Neuron (in vitro differentiated cells): ENCODE results near the gene TIMM13.
"Not testable (repeated sequence)": the region's sequence is repeated elsewhere in the genome, so short reads cannot be mapped to it uniquely, and the experiment has no call there.

Experiments used
- H2AFZ ChIP-seq: one replicate; pipeline ENCODE4 v1.6.1; 2013; ENCODE audit warnings: low read depth, mild to moderate bottlenecking, inconsistent platforms, low read length, moderate library complexity
- H3K27me3 ChIP-seq: one replicate; pipeline ENCODE4 v1.6.1; 2013; ENCODE audit warnings: low read length; ENCODE audit not compliant: insufficient read depth
- H3K36me3 ChIP-seq: one replicate; pipeline ENCODE4 v1.6.1; 2013; ENCODE audit warnings: low read length; ENCODE audit not compliant: insufficient read depth
- H3K4me1 ChIP-seq: one replicate; pipeline ENCODE4 v1.6.1; 2013; ENCODE audit warnings: low read length; ENCODE audit not compliant: insufficient read depth
- H3K4me3 ChIP-seq: 2 replicates; pipeline ENCODE4 v1.5.1; 2013; ENCODE audit warnings: mild to moderate bottlenecking, low read length, moderate library complexity
- H3K9me3 ChIP-seq: one replicate; pipeline ENCODE4 v1.6.1; 2013; ENCODE audit warnings: low read length

TIMM13 gene

DNA sequence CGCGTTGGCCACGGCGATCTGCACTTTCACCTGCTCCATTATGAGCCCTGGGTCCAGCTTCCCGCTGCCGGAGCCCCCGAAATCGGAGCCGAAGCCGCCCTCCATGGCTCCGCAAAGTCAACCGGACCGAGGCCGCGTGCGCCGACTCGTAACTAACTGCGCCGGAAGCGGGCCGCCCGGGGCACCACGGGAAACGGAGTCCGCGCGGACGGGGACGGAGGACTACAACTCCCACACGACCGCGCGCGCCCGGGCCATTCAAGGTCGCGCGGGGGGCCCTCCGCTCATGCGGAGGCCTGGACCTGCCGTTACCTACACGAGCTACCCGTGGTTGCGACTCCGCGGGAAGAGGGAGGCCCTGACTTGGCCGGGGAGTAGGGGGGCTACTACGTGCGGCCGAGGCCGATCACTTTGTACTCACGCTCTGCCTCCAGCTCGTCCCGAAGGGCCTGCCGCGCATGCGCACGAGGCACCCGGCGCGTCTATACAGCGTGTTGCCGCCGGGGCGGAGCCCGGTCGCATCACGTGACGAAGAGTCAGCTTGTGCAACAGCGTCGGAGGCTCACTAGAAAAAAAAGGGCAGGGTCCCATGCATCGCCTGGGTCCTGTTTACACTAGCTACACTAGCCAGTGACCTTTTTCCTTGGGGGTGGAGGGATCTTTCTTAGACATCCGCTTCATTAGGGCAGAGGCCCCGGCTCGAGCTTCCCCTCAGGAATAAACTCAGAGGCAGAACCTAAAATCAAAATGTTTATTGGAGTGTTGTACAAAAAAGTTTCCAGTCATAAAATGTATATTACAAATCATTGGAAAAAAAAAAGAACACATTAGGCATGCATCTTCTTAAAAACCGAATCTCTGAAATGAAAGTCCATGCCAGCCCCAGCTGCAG, at the start of gene TIMM13:
TIMM13 (minus strand) TSS at position 158 of the 892 bp plus-strand sequence; CDS start at position 105, 53 bp downstream.
- no peaks in the 10 kb centered on the region for H3K9me3 ChIP-seq
- H2AFZ ChIP-seq: peak within 1 kb of the TSS; percentile 30
- peaks cover 28% of the 10 kb centered on the region for H3K36me3 ChIP-seq
- H3K4me3 ChIP-seq: peak within 1 kb of the TSS; percentile 86
- peaks cover 19% of the 10 kb centered on the region for H3K4me1 ChIP-seq
- no peaks in the 10 kb centered on the region for H3K27me3 ChIP-seq

- peaks cover 22% of the 10 kb centered on the region for H3K4me1 ChIP-seq
- peak overlapping the region; percentile 78 for H3K4me3 ChIP-seq
- no peaks in the 10 kb centered on the region for H3K9me3 ChIP-seq
- H3K27me3 ChIP-seq: no peaks in the 10 kb centered on the region
- no peaks in the 10 kb centered on the region for H3K36me3 ChIP-seq
- H2AFZ ChIP-seq: no peak overlapping the region
Measured at GRCh38 chr19:2476451-2477140, 49.2 kb upstream of the TIMM13 start.

- Histone ChIP-seq H3K4me1 (peaks cover 22% of the 10 kb centered on the region), H2AFZ (no peak within 1 kb of the TSS), H3K9me3 (no peaks in the 10 kb centered on the region), H3K36me3 (no peaks in the 10 kb centered on the region), H3K27me3 (no peaks in the 10 kb centered on the region), H3K4me3 (peak within 1 kb of the TSS; percentile 78)
Measured at GRCh38 chr19:2475702-2476450, 48.5 kb upstream of the TIMM13 start, which contains the start of gene GADD45B. GADD45B (plus strand) TSS chr19:2476127; CDS start chr19:2476359, 232 bp downstream.

GRCh38 chr19:2475018-2475701, 47.8 kb upstream of the TIMM13 start:
- H3K4me1 ChIP-seq: peaks cover 22% of the 10 kb centered on the region
- no peak overlapping the region for H2AFZ ChIP-seq
- peak overlapping the region; percentile 24 for H3K4me3 ChIP-seq
- H3K27me3 ChIP-seq: no peaks in the 10 kb centered on the region
- H3K36me3 ChIP-seq: no peaks in the 10 kb centered on the region
- no peaks in the 10 kb centered on the region for H3K9me3 ChIP-seq

- H3K27me3 ChIP-seq: no peaks in the 10 kb centered on the region
- H3K36me3 ChIP-seq: no peaks in the 10 kb centered on the region
- peak overlapping the region; percentile 3 for H3K4me3 ChIP-seq
- H3K9me3 ChIP-seq: no peaks in the 10 kb centered on the region
- no peak overlapping the region for H2AFZ ChIP-seq
- peaks cover 24% of the 10 kb centered on the region for H3K4me1 ChIP-seq
Measured at GRCh38 chr19:2474232-2475017, 47.0 kb upstream of the TIMM13 start.

DNA sequence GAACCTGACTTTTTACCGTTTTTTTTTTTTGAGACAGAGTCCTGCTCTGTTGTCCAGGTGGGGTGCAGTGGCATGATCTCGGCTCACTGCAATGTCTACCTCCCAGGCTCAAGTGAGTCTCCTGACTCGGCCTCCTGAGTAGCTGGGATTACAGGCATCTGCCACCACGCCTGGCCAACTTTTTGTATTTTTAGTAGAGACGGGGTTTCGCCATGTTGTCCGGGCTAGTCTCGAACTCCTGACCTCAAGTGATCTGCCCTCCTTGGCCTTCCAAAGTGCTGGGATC, 42.5 kb upstream of the TIMM13 start:
- H3K4me3 ChIP-seq, H2AFZ ChIP-seq, H3K27me3 ChIP-seq, H3K36me3 ChIP-seq, H3K9me3 ChIP-seq: not testable (repeated sequence)
- H3K4me1 ChIP-seq: peaks cover 14% of the 10 kb centered on the region

DNA sequence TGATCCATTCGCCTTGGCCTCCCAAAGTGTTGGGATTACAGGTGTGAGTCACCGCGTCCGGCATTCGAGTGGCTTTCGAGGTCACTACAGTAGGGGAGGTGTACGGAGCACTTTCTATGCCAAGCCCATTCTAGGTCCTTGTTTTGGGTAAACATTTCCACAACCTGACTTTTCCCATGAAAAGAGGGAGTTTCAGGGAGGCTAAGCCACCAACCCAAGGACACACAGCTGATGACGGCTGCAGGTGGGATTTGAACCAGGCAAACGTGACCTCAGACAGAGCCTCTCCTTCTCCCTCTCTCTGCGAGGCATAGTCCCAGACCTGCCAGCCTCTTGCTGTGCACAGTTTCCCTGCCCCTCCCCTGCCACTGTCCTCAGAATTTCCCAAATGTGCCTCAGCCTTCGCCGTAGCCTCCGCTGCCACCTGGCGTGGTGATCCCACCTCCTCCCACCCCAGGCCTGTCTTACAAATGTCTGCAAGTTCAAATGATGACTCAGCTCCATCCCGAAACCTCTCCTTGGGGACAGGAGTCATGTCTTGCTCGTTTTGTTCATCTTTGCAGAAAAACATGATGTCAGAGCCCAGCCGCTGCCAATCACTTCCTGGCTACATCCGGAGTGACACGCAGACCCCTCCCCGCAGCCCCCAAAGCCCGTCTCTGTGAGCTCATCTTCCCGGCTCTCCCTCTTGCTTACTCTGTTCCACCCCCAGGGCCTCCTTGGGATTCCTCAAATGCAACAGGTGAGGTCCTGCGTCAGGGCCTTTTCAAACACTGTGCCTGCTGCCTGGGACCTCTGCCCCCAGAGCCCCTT, 41.9 kb upstream of the TIMM13 start:
- Histone ChIP-seq H3K4me1 (peaks cover 12% of the 10 kb centered on the region), H2AFZ (peak overlapping the region; percentile 6), H3K36me3 (no peaks in the 10 kb centered on the region), H3K9me3 (no peaks in the 10 kb centered on the region), H3K4me3 (peak overlapping the region; percentile 13), H3K27me3 (no peaks in the 10 kb centered on the region)

DNA sequence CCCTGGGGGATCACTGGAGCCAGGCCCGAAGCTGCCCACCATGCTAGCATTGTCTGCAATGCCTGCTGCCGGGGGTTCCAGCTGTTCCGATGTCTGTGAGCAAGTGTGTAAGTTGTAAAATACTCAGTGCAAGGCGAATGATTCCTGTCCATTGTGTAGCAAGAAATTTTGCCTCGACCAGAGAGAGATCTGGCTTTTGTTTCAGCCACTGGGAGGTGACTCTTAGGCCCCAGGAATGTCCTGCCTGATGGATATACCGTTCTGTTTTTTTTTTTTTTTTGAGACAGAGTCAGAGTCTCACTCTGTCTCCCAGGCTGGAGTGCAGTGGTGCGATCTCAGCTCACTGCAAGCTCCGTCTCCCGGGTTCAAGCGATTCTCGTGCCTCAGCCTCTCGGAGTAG, 41.2 kb upstream of the TIMM13 start:
- Histone ChIP-seq H3K4me1 (peaks cover 12% of the 10 kb centered on the region), H3K36me3 (no peaks in the 10 kb centered on the region), H3K9me3 (no peaks in the 10 kb centered on the region), H3K4me3 (no peak overlapping the region), H2AFZ (no peak overlapping the region), H3K27me3 (no peaks in the 10 kb centered on the region)

DNA sequence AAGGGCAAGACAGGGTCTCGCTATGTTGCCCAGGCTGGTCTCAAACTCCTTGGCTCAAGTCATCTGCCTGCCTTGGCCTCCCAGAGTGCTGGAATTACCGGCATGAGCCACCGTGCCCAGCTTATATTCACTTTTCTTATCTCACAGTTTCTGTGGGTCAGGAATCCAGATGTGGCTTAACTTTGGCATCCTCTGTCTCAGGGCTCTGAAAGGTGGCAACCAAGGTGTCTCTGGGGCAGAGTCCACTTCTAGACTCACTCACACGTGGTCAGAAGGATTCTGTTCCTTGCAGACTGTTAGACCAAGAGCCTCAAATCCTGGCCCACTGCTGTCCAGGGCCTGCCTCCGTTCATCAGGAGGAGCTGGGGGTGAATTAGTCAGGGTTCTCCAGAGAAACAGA, 37.0 kb upstream of the TIMM13 start:
- Histone ChIP-seq H3K4me3 (no peak overlapping the region), H3K36me3 (no peaks in the 10 kb centered on the region), H3K9me3 (no peaks in the 10 kb centered on the region), H3K4me1 (peaks cover 10% of the 10 kb centered on the region), H2AFZ (no peak overlapping the region), H3K27me3 (no peaks in the 10 kb centered on the region)

GRCh38 chr19:2463694-2464093, 36.3 kb upstream of the TIMM13 start:
- H3K27me3 ChIP-seq, H2AFZ ChIP-seq, H3K9me3 ChIP-seq, H3K4me3 ChIP-seq, H3K4me1 ChIP-seq, H3K36me3 ChIP-seq: not testable (repeated sequence)

- H3K27me3 ChIP-seq: no peaks in the 10 kb centered on the region
- H3K36me3 ChIP-seq: no peaks in the 10 kb centered on the region
- H3K4me1 ChIP-seq: no peaks in the 10 kb centered on the region
- no peaks in the 10 kb centered on the region for H3K9me3 ChIP-seq
- no peak overlapping the region for H2AFZ ChIP-seq
- H3K4me3 ChIP-seq: no peak overlapping the region
Measured at GRCh38 chr19:2462635-2463421, 35.4 kb upstream of the TIMM13 start.
